ENCODE results near the gene APPL2.

GRCh38 chr12:105233041-105233905, 2.7 kb downstream of the APPL2 start:
- TF ChIP-seq CTCF (IDR thresholded peaks at IDR 0.05) (no peak), POLR2A (IDR thresholded peaks at IDR 0.05) (no peak)

All from testis (tissue), 2 donors.